Psoas muscle (tissue), 8 donors: ENCODE data around the gene BBS9. TPM values are rescaled to one million over a fixed set of nuclear protein-coding genes. Genes with fewer than 3 reads are reported as not detected.

Source experiments
- ATAC-seq, 4 donors: fragments of 200-7000 bp; cut with Tn5 transposase; one replicate each; pipeline ENCODE4 v1.9.1; 2020; ENCODE audit warnings: moderate library complexity in 3 of 4, mild to moderate bottlenecking in 2 of 4
- DNase-seq, 2 donors: peaks; one replicate each; pipeline ENCODE4 v3.0.0-alpha.2; 2020
- H3K27ac ChIP-seq: fragments of 200-600 bp; one replicate; pipeline ENCODE4 v1.8.0; 2022
- H3K27me3 ChIP-seq, 3 donors: fragments of 200-600 bp in 1 of 3; one replicate each; pipeline versions ENCODE4 v1.6.1 to v1.8.0; 2013 to 2022; ENCODE audit warnings: low read length in 2 of 3, mild to moderate bottlenecking in 2 of 3, moderate library complexity in 1 of 3; ENCODE audit not compliant: insufficient read depth in 3 of 3
- H3K36me3 ChIP-seq, 2 donors: fragments of 200-600 bp in 1 of 2; one replicate each; pipeline versions ENCODE4 v1.6.1 to v1.8.0; 2013 to 2022; ENCODE audit warnings: low read depth in 1 of 2, mild to moderate bottlenecking in 1 of 2, moderate library complexity in 1 of 2; ENCODE audit not compliant: insufficient read depth in 1 of 2
- H3K4me1 ChIP-seq: fragments of 200-600 bp; one replicate; pipeline ENCODE4 v1.8.0; 2022
- H3K4me3 ChIP-seq: fragments of 200-600 bp; one replicate; pipeline ENCODE4 v1.8.0; 2022; ENCODE audit warnings: mild to moderate bottlenecking
- H3K9me3 ChIP-seq: fragments of 200-600 bp; one replicate; pipeline ENCODE4 v1.8.0; 2022
- WGBS, 3 donors: extraction: QIAGEN DNeasy Blood & Tissue Kit; methylation state at CpG; one replicate each; pipeline versions ENCODE4 v1.1.6 to v1.1.7; 2013; 5-methylcytosine and 5-hydroxymethylcytosine counted together
- intact Hi-C, 2 donors: fragments of 100-400 bp; cut with DNase I; formaldehyde crosslinking; loops; one replicate each; pipeline versions ENCODE4 v1.11.0 to v1.14.2; 2022
- polyA plus RNA-seq, 3 donors: library from polyadenylated mRNA; stranded (reverse); fragments of 200-250 nt; gene quantifications; one replicate each; pipeline ENCODE4 v1.2.3, GENCODE V29; 2013
- total RNA-seq, 4 donors: library from RNA; stranded (reverse); fragmentation: NEBNext Ultra II Directional in 2 of 4; extraction: Animal tissue kit (Norgen Biotek cat#: 25700) in 2 of 4; gene quantifications; one replicate each; pipeline versions ENCODE4 v1.2.1 to v1.2.4, GENCODE V29; 2021 to 2023
- TF ChIP-seq, protein P1 (sequence below): fragments of 200-600 bp; IDR thresholded peaks from one replicate; pipeline ENCODE4 v1.8.0; 2022; ENCODE audit warnings: antibody characterized with exemption
- donor health status: healthy with polysubstance abuse.
- donor health status: DM: no; HTN: no; CAD: no; lungs with moderate emphysema.
- donor health status: Bipolar disorder and iron deficiency.
- donor health status: healthy.
- donor health status: DM: yes; HTN: yes; CAD: no.
- donor health status: DM: no; HTN: no; CAD: no.
- donor health status: DM: no; HTN: no; CAD: no.
- donor health status: DM: yes; HTN: yes; CAD: no.

The BBS9 gene
- total and polyA plus RNA-seq, 7 donors, result 2.7 to 7.3 (median 4.1) TPM

- Histone ChIP-seq H3K27me3 (no peaks in the 10 kb centered on the region), H3K27ac (no peak overlapping the region), H3K4me1 (peaks cover 17% of the 10 kb centered on the region), H3K9me3 (no peaks in the 10 kb centered on the region), H3K4me3 (no peak overlapping the region), H3K36me3 (no peaks in the 10 kb centered on the region)
- no peak for ATAC-seq
- DNase-seq, result no peak
- intact Hi-C loops, result no loop called here
- TF ChIP-seq, protein P1, sequence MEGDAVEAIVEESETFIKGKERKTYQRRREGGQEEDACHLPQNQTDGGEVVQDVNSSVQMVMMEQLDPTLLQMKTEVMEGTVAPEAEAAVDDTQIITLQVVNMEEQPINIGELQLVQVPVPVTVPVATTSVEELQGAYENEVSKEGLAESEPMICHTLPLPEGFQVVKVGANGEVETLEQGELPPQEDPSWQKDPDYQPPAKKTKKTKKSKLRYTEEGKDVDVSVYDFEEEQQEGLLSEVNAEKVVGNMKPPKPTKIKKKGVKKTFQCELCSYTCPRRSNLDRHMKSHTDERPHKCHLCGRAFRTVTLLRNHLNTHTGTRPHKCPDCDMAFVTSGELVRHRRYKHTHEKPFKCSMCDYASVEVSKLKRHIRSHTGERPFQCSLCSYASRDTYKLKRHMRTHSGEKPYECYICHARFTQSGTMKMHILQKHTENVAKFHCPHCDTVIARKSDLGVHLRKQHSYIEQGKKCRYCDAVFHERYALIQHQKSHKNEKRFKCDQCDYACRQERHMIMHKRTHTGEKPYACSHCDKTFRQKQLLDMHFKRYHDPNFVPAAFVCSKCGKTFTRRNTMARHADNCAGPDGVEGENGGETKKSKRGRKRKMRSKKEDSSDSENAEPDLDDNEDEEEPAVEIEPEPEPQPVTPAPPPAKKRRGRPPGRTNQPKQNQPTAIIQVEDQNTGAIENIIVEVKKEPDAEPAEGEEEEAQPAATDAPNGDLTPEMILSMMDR, result no peak
Observed at GRCh38 chr7:33547880-33548279, 418.5 kb downstream of the BBS9 start.

DNA sequence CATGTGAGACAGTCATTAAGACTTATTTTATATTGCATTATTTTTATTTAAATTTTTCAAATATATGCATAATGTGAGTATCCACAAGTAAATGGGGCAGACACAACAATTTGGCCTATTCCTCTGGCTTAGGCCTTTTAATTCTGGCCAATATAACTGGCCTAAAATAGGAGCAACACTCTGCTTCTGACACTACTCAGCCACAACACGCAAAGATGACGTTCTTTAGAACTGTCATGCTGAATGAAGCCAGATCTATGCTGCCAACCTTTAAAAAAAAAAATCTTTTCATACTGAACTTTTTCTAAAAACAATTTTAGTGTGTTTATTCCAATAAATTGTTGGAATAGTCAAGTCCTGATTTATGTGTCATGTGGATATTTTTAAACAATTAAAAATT is 421.0 kb downstream of the BBS9 start:
- intact Hi-C loops, result loop anchor here in 1 of 2 donors (10.0 kb wide), 1 partner anchor 56 kb away; no protein-coding TSS in a partner anchor
- Histone ChIP-seq H3K4me3 (no peak overlapping the region), H3K27ac (peak overlapping the region; percentile 7), H3K9me3 (no peaks in the 10 kb centered on the region), H3K4me1 (peaks cover 32% of the 10 kb centered on the region), H3K27me3 (no peaks in the 10 kb centered on the region), H3K36me3 (no peaks in the 10 kb centered on the region)
- WGBS, 3 donors, result 18 to 44% (median 22%) methylated on average over 2 of the region's 2 CpGs
- ATAC-seq (peak in 2 of 4 donors; percentile 55 to 75), DNase-seq (no peak)
- TF ChIP-seq, protein P1, result no peak

DNA sequence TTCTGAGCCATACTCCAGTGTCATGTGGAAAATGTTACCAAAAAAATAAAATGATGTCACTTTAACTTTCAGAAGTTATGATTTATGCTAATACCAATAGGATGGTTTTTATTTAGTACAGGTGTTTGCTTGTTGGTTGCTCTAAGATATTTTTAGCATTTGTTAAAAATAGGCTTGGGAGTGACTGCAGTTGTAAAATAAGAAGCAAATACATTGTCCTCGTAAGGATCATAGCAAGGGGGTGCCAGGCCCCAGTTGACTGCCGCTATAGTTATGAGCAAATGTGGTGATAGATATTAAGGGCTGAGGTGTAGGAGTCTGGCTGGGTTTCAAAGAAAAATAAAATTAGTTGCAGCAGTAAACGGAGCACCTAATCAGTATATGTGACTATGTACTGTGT is 421.6 kb downstream of the BBS9 start:
- ATAC-seq, result peak; percentile 37 to 90 (median 80)
- intact Hi-C loops, result loop anchor here in 1 of 2 donors (10.0 kb wide), 1 partner anchor 56 kb away; no protein-coding TSS in a partner anchor
- Histone ChIP-seq H3K9me3 (no peaks in the 10 kb centered on the region), H3K27ac (peak overlapping the region; percentile 7), H3K36me3 (no peaks in the 10 kb centered on the region), H3K27me3 (no peaks in the 10 kb centered on the region), H3K4me1 (peaks cover 38% of the 10 kb centered on the region), H3K4me3 (no peak overlapping the region)
- DNase-seq, result no peak
- 33 to 40% (median 36%) methylated on average over 3 of the region's 3 CpGs for WGBS, 3 donors
- TF ChIP-seq, protein P1, result no peak

DNA sequence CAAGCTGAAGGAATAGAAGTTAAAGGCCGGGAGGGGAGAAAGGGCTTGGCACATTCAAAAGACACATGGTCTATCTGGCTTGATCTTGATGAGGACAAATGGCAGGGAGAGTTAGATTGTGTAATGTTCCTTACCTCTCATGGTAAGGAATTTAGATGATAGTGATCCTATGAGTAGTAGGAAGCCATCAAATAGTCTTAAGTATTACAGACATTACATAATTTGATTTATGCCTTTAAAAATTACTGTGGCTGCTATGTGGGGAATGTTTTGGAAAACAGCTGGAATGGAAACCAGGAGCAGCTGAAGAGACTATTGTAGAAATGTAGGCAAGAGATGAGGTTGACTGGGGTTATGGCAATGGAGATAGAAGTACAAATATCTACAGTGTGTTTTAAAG is 424.7 kb downstream of the BBS9 start:
- H3K9me3 ChIP-seq, result no peaks in the 10 kb centered on the region
- ATAC-seq, result no peak
- TF ChIP-seq, protein P1, result no peak
- H3K4me1 ChIP-seq, result peaks cover 47% of the 10 kb centered on the region
- no peak overlapping the region for H3K27ac ChIP-seq
- DNase-seq, result no peak
- intact Hi-C loops, result loop anchor here in 1 of 2 donors (10.0 kb wide), 1 partner anchor 59 kb away; no protein-coding TSS in a partner anchor
- H3K36me3 ChIP-seq, result no peaks in the 10 kb centered on the region
- H3K4me3 ChIP-seq, result no peak overlapping the region
- 21 to 39% (median 33%) methylated on average over 1 of the region's 1 CpG for WGBS, 3 donors
- no peaks in the 10 kb centered on the region for H3K27me3 ChIP-seq

GRCh38 chr7:33554576-33554975 is 425.2 kb downstream of the BBS9 start:
- Histone ChIP-seq H3K27me3 (no peaks in the 10 kb centered on the region), H3K36me3 (no peaks in the 10 kb centered on the region), H3K9me3 (no peaks in the 10 kb centered on the region), H3K4me1 (peaks cover 47% of the 10 kb centered on the region), H3K27ac (no peak overlapping the region), H3K4me3 (no peak overlapping the region)
- ATAC-seq, result peak in 1 of 4 donors; percentile 26
- WGBS, 3 donors, result 12 to 29% (median 20%) methylated on average over 4 of the region's 4 CpGs
- DNase-seq, result no peak
- TF ChIP-seq, protein P1, result no peak
- intact Hi-C loops, result loop anchor here in 1 of 2 donors (10.0 kb wide), 1 partner anchor 60 kb away; no protein-coding TSS in a partner anchor
